ENCODE data around the gene PPP2R2B.

PPP2R2B gene

DNA sequence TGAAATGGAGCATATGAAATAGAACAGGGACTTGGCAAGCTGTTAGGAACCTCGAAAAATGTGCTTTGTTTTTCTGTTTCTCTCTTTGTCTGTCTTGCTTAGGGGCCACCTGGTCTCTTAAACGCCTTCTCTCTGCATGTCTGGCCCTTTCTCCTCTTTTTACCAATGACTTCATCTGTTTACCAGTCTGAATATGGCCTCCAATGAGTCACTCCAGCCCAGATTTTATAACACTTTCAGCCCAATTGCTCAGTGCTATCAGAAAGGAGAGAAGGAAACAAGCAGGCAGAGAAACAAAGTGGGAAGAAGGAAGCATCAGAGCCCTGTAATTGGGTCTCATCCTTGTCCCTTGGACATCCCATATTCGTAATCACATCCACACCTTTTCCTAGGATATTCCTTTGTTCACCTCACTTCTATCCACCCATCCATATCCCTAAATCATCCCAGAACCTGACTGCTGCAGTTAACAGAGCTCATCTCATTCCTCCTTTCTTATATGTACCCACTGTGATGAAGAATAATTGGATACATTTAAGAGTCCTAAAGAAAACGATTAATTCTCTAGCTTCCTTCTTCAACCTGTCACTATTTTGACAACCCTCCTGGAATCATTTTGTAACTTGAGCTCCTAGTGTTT is 210.8 kb downstream of the PPP2R2B start:
- in situ Hi-C loops (cut with MboI; ENCODE audit: low sequenced_read_pairs): loop anchor here (25.0 kb wide), 1 partner anchor 295 kb away; no protein-coding TSS in a partner anchor

DNA sequence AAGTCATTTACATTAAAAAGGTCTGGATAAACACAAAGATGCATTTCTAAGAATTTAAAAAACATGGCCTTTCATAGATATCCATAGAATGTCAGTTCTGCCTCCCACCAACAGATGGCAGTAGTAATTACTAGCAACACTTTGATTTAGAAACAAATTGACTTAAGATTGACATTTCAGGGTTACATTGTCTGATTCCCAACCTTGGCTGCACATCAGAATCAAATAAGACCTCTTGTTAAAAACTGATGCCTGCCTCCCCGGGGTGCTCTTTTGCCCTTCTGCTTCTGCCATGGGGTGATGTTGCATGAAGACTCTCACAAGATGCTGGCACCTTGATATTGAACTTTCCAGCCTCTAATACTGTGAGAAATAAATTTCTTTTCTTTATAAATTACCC is 216.3 kb downstream of the PPP2R2B start:
- in situ Hi-C loops (cut with MboI; ENCODE audit: low sequenced_read_pairs): loop anchor here (25.0 kb wide), 1 partner anchor 300 kb away; no protein-coding TSS in a partner anchor

DNA sequence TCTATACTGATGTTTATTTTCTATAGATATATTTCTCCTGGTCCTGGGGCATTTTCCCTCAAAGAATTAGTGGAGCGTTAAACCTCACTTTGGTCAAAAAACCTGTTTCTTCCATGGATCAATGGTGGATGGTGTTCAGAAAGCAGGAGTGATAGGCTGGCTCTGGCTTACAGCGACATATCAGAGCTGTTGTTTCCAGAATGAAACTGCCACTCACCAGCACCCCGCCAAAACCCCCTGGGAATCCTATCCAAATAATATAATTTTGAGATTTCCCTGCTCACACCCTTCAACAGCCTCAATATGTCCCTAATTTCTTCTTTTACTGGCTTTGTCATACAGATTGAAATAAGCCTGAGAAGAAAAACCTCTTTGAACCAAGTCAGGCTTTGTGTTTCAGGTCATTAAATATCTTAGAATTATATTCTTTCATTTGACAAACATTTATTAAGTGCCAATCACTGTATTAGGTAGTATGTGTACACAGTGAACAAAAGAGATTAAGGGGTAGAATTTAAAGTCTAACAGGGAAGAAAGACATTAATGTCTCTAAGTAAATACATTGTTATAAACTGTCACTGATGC is 218.1 kb downstream of the PPP2R2B start:
- in situ Hi-C loops (cut with MboI; ENCODE audit: low sequenced_read_pairs): loop anchor here (25.0 kb wide), 1 partner anchor 302 kb away; no protein-coding TSS in a partner anchor

DNA sequence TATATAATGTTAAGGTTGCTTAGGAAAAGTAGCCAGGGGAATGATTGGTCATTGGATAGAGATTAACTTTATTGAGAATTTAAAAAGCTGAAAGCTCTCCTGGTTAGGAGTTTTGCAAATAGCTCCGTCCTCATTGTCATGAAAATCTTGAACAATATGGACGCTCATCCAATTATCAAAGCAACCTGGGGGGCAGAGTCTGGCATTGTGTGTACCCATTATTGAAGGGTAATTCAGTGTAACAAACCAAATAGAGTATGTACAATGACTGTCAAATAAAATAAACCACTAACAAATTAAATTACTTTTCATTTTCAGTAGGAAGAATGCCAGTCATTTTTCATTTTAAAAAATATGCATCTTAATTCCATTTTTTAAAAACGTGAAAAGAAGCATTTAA is 218.6 kb downstream of the PPP2R2B start:
- in situ Hi-C loops (cut with MboI; ENCODE audit: low sequenced_read_pairs): loop anchor here (25.0 kb wide), 1 partner anchor 302 kb away; no protein-coding TSS in a partner anchor

DNA sequence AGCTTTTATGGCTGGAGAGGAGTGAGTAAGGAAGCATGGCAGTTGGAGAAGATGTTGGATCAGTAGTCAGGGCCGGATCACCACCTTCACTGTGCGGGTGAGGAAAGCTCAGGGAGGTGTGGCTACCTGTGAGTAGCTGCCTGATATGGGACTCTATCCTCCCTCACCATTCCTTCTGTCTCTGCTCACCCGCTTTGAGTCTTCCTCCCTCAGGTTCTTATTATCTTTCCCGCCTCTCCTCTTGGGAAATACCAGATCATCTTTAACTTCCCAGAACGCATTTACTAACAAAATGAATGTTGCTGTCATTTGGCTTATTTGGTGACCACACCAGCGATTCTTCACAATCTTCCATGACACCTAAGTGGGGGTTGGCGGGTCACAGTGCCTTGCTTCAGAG is 221.9 kb downstream of the PPP2R2B start:
- in situ Hi-C loops (cut with MboI; ENCODE audit: low sequenced_read_pairs): loop anchor here (25.0 kb wide), 1 partner anchor 306 kb away; no protein-coding TSS in a partner anchor

DNA sequence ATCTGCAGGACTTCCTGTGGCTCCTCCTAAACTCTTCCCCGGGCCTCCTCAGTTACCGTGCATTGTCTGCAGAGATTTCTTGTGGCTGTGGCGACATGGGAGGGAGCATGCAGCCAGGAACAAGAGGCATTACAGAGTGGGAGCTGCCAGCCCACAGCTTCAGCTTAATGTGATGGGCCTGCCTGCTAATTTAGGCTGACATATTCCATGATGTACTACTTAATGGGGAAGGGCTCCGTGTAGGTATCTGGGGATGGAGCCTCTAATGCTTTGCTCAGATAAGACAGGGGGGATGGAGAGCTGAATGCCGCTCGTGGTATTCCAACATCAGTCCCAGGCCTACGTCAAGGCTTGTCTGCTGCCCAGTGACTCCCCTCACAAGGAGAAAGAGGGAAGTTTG is 225.0 kb downstream of the PPP2R2B start:
- in situ Hi-C loops (cut with MboI; ENCODE audit: low sequenced_read_pairs): loop anchor here (25.0 kb wide), 1 partner anchor 309 kb away; no protein-coding TSS in a partner anchor

DNA sequence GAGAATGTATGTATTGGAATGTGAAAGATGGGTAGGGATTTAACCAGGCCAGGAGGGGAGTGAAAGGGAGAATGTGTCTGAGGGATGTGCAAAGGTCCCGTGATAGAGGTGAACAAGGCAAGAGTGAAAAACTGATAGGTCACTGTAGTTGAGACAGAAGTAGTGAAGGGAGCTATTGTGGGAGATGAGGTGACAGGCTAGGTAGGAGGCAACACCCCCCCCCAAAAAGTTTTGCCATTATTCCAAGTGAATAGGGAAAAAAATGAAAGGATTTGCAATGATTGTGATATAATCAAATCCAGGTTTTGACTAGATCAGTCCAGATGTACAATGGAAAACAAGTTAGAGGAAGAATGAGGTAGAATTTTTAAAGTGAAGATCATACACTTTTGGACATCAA is 226.0 kb downstream of the PPP2R2B start:
- in situ Hi-C loops (cut with MboI; ENCODE audit: low sequenced_read_pairs): loop anchor here (25.0 kb wide), 1 partner anchor 310 kb away; no protein-coding TSS in a partner anchor

DNA sequence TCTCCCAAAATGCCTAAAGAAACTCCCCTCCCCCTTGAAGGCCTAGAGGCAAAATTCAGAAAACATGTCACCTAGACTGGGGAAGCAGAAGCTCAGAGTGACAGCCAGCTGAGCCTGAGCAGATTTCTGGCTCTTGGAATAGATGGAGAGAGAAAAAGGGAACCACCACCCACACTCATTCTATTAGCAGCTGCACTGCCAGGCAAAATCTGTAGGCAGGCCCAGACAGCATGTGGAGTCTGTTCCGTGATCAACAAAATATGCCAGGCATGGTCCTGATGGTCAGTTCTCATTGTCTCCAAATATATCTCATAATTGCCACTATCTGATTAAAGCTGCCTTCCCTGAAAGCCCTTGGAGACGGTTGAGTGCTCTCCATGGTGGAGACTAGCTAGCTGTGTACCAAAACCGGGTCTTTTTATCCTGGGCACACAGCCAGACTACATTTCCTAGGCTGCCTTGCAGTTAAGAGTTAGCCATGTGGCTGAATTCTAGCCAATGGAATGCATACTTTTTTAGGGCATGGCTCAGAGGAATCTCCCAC is 230.8 kb downstream of the PPP2R2B start:
- in situ Hi-C loops (cut with MboI; ENCODE audit: low sequenced_read_pairs): no loop called here

DNA sequence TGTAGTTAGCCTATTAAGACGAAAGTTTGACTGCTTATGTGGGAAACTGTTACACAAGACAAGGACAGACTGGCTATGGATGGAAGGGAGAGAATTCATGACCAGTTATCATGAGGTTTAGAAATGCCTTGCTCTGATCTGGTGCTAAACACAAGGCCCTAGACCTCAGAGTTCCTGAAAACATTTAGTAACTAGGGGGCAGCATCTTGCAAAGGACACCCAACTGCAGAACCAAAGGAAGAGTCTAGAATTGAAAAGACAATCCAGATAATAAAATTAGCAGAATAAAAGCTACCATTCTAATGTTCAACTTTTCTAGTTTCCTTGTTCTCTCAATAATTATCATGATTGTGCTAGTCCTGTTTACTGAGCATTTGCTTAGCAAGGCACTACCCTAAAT is 232.1 kb downstream of the PPP2R2B start:
- in situ Hi-C loops (cut with MboI; ENCODE audit: low sequenced_read_pairs): no loop called here

DNA sequence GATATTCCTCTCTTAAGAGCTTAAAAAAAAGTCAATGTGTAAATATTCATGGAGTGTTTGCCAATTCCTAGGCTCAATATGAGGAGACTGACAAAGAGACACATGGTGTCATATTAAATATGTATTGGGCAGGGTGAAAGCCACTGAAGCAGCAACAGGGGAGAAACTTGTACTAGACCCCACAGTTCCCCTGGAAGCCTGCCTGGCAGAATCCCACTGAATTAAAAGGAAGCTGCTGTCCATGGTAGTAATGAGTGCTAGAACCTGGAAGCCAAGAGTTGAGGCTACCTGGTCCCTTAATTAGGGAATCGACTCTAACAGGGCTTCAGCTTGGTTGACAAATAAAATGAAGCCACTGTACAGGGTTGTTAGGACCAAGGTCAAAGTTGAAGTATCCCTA is 233.2 kb downstream of the PPP2R2B start:
- in situ Hi-C loops (cut with MboI; ENCODE audit: low sequenced_read_pairs): no loop called here

DNA sequence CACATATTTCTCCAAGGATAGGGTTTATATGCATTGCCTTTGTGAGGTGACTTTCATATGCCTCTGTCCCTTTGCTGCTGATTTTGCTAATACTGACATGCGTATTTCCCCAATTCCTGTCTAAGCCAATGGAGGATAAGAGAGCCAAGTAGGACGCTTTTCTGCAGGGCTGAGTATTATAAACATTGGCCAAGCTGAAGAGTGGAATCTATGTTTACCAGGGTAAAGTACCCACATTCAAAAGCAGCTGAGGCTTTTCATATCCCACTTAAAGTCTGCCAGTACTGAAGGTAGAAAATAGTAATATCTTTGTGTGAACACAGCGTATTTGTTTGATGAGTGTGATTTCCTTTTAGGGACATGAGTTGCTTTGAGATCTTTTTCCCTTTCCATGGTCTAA is 233.7 kb downstream of the PPP2R2B start:
- in situ Hi-C loops (cut with MboI; ENCODE audit: low sequenced_read_pairs): no loop called here

DNA sequence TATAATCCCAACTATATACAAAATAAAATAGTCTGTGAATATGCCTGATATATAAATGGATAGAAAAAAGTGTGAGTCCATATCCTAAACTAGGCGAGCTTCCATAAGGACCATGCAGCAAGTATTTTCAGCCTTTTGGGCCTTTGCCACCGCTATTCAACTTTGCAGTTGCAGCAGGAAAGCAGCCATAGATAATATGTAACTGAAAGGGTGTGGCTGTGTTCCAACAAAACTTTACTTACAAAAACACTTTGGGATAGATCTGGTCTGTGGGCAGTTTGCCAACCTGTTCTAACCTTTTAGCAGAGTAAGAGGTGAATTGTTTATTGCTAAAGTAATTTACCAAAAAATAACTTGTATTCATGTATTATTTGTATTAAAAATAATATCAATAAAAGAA is 234.8 kb downstream of the PPP2R2B start:
- in situ Hi-C loops (cut with MboI; ENCODE audit: low sequenced_read_pairs): no loop called here

DNA sequence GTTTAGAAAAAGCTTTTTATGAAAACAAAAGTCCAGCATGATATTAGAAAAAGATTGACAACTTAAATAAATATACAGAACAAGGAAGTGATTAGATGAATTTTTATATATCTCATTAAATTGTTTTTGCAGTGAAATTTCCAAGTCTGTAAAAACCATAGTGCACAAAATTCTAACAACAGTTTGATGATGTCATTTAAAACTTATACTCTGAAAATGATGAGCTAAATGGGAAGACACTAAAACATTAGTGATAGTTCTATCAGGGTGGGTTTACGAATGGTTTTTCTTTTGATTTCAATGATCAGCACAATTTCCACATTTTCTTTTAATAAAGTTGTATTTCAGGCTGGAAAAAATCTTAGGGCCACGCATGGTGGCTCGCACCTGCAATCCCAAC is 236.1 kb downstream of the PPP2R2B start:
- in situ Hi-C loops (cut with MboI; ENCODE audit: low sequenced_read_pairs): no loop called here

DNA sequence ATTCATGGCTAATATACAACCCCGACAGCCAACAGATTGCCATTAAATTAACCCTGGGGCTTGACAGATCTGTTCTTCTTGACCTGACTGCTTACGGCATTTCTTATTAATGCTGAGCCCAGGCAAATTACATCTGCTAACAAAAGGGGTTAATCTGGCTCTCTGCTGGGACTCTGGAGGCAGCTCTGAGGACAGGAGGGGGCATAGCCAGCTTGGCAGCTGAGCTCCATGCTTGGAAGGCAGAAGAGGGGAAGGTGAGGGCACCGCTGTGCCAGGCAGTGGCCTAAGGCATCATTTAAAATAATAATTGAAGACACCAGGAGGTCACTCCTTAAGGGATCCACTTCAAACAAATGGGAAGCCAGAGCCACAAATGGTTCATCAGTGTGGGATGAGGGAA is 236.6 kb downstream of the PPP2R2B start:
- in situ Hi-C loops (cut with MboI; ENCODE audit: low sequenced_read_pairs): no loop called here

DNA sequence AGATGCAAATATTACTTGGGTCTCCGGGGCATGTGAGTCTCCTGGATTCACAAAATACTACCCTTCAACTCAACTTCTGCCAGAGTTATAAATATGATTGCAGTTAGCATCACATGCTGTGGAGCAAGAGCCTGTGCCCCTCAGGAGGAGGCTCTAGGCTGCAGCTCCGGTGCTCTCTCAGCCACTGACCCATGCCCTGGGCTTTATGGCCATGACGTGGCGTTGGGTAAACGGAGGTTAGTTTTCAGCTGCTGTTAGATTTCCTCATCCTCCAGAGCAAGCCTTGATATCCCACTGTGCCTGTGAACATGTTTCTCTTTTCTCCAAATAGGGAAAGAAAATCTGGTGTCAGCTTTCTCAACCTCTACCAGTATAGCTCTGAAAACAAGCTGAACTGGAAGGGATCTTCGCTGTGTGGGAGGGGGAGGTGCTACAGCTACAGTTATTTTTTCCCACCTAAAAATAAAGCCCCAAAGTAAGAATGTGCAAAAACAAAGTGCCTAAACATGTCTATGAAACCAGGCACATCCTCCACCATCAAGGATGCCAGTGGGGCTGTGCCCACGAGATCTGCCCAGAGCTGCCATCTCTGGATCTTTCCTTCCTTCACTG is 238.2 kb downstream of the PPP2R2B start:
- in situ Hi-C loops (cut with MboI; ENCODE audit: low sequenced_read_pairs): no loop called here

DNA sequence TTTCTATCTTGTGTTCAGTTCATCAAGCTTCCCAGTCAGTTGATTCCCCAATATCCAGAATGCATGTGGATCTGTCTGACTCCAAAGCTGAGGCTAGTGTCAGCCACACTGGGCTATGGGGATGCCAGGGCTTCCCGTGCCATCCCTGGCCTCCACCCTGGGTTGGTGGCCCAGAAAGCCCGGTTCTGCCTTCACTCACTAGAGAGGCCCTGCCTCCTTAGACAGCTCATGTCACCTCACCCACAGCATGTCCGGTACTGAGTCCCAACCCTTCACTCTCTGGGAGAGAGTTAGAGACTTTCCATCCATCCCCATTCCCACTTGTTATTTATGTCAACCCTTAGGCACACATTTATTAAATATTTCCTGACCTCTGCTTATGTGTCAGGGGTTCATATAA is 243.1 kb downstream of the PPP2R2B start:
- in situ Hi-C loops (cut with MboI; ENCODE audit: low sequenced_read_pairs): no loop called here

DNA sequence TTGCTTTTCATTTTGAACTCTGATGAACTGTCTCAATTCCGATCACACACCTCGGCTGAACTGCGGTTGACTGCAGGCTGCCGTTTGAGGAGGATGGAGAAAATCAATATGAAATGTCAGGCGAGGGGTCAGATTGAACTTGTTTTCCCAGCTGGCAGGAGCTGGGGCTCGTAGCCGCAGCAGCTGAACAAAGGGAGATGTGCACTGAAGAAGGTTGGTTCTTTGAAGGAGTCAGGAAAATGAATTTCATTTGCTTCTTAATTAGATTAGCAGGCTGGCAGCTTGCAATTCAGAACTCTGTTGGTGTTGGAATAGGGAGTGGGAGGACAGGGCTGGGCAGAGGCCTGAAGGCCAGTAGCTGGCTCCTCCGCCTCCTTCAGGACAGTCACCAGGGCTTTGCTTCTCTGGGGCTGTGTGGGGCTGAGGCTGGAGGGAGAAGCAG is 245.2 kb downstream of the PPP2R2B start:
- in situ Hi-C loops (cut with MboI; ENCODE audit: low sequenced_read_pairs): no loop called here

DNA sequence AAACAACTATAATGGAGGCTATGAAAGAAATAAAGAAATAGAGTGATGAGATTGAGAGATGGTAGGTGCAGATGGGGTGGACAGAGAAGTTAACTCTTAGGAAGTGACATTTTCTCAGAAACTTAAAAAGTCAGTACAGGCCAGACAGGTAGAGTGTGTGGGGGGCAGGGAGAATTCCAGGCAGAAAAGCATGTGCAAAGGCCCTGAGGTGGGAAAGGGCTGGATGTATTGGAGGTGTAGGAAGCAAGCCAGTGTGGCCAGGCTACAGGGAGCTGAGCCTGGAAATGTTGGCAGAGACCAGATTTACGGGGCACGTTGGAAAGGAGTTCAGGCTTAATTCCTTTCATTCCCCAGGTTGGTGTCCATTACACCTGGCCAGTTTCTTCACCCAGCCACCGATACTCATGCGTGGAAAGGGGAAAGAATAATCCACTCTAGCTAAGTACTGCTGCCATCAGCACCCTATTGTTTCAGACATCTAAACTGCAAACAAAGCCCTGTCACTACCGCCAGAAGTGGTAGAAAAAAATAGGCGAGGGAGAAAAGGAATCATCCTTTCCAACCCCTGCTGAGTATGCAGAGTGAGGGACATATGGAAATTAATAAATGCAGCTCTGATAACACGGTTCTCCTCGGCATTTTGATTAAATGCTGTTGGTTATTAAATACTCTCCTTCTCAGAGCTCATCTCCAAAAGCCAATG is 245.8 kb downstream of the PPP2R2B start:
- in situ Hi-C loops (cut with MboI; ENCODE audit: low sequenced_read_pairs): no loop called here

DNA sequence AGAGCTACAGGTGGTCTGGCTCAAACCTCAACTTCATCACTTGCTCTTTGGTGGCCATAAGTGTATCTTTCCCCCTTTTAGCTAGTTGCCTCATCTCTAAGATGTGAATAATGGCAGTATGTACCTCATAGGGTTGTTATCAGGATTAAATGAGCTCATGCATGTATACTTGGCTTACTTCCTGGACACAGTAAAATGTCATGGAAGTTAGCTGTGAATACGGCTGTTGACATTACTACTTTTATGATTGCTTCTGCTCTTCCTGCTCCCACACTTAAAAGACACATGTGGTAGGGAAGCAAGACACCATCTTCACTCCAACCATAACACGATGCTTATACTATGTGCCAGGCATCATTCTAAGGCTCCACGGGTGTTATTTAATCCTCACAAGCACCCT is 248.1 kb downstream of the PPP2R2B start:
- in situ Hi-C loops (cut with MboI; ENCODE audit: low sequenced_read_pairs): no loop called here

DNA sequence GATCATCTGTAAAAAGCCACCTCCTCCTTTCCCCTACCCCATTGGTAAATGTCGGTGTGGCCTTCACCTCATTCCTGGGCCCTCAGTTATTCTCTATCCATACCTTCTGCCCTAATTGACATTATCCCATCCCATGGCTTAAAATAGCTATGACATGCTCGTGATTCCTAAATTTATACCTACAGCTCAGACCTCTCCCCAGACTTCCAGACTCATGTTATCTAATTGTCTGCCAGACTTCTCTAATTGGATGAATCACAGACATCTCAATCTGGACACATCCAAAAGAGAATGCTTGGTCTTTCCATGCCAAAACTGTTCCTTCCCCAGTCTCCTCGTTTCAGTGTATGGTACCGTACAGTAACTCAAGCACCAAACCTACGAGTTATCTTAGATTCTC is 249.6 kb downstream of the PPP2R2B start:
- in situ Hi-C loops (cut with MboI; ENCODE audit: low sequenced_read_pairs): no loop called here

DNA sequence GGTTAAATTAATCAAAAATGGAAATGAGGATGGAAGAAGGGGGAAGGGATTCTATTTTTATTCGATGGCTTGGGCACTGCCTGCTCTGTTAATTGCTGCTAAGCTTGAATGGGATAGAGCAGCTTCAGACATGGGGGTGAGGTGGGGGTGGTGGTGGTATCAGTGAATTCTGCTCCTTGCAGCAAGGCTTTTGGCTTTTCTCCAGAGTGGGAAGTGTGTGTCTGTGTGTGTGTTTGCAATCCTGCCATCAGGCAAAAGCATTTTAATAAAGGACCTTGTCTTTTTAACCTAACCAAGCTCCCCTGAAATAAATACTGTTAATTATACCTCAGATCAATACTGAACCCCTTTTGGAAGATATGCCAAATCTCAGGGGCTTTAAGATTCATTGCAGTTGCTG is 251.6 kb downstream of the PPP2R2B start:
- in situ Hi-C loops (cut with MboI; ENCODE audit: low sequenced_read_pairs): no loop called here
